Mucosa of descending colon (tissue), 3 donors: ENCODE results near the gene VAT1L. TPM values are rescaled to one million over a fixed set of nuclear protein-coding genes. Genes with fewer than 3 reads are reported as not detected.

Experiments
- ATAC-seq: fragments of 200-7000 bp; cut with Tn5 transposase; one replicate; pipeline ENCODE4 v1.9.1; 2020; ENCODE audit warnings: mild to moderate bottlenecking, moderate library complexity
- DNase-seq, 3 donors: peaks; one replicate each; pipeline ENCODE4 v3.0.0-alpha.2; 2020
- H3K36me3 ChIP-seq: fragments of 200-600 bp; one replicate; pipeline ENCODE4 v1.8.0; 2021; ENCODE audit warnings: low read depth, mild to moderate bottlenecking
- H3K4me1 ChIP-seq: fragments of 200-600 bp; one replicate; pipeline ENCODE4 v1.8.0; 2021; ENCODE audit warnings: low read depth, mild to moderate bottlenecking
- H3K4me3 ChIP-seq: fragments of 200-600 bp; one replicate; pipeline ENCODE4 v1.8.0; 2021; ENCODE audit warnings: mild to moderate bottlenecking
- H3K9me3 ChIP-seq: fragments of 200-600 bp; one replicate; pipeline ENCODE4 v1.8.0; 2021; ENCODE audit warnings: mild to moderate bottlenecking
- CTCF ChIP-seq: fragments of 200-600 bp; IDR thresholded peaks from one replicate; pipeline ENCODE4 v1.8.0; 2022; ENCODE audit warnings: antibody characterized with exemption, mild to moderate bottlenecking
- intact Hi-C, 2 donors: fragments of 100-400 bp; cut with DNase I in 1 of 2; cut with micrococcal nuclease in 1 of 2; formaldehyde crosslinking; loops; one replicate each; pipeline versions ENCODE4 v1.11.0 to v1.11.1; 2022; cut with DNase I, micrococcal nuclease
- total RNA-seq, 3 donors: library from RNA; stranded (reverse); fragmentation: NEBNext Ultra II Directional in 2 of 3; extraction: Animal tissue kit (Norgen Biotek cat#: 25700) in 2 of 3; gene quantifications; one replicate each; pipeline versions ENCODE4 v1.2.1 to v1.2.4, GENCODE V29; 2021 to 2023
- donor health status: DM: no; HTN: no; CAD: no; lungs with moderate emphysema.
- donor health status: DM: no; HTN: no; CAD: no.
- donor health status: DM: no; HTN: yes; CAD: no.

Gene VAT1L
- total RNA-seq, 3 donors from 2014 or later: 0.84 to 8.7 (median 0.84) TPM

GRCh38 chr16:77838597-77839255 is 50.4 kb downstream of the VAT1L start:
- no peak for ATAC-seq
- H3K36me3 ChIP-seq: no peaks in the 10 kb centered on the region
- no peak for TF ChIP-seq CTCF
- H3K4me3 ChIP-seq: no peak overlapping the region
- H3K9me3 ChIP-seq: no peaks in the 10 kb centered on the region
- DNase-seq: no peak
- intact Hi-C loops: no loop called here
- H3K4me1 ChIP-seq: peaks cover 2% of the 10 kb centered on the region

GRCh38 chr16:77840093-77840492 is 51.7 kb downstream of the VAT1L start:
- no peak for TF ChIP-seq CTCF
- H3K4me1 ChIP-seq: peaks cover 2% of the 10 kb centered on the region
- no peaks in the 10 kb centered on the region for H3K36me3 ChIP-seq
- ATAC-seq: peak; percentile 86
- no peaks in the 10 kb centered on the region for H3K9me3 ChIP-seq
- DNase-seq: peak in 1 of 3 donors; percentile 54
- intact Hi-C loops: no loop called here
- no peak overlapping the region for H3K4me3 ChIP-seq

- Histone ChIP-seq H3K4me3 (no peak overlapping the region), H3K4me1 (peaks cover 2% of the 10 kb centered on the region), H3K36me3 (no peaks in the 10 kb centered on the region), H3K9me3 (no peaks in the 10 kb centered on the region)
- intact Hi-C loops: no loop called here
- no peak for TF ChIP-seq CTCF
- DNase-seq (peak in 2 of 3 donors; percentile 36 to 63), ATAC-seq (peak; percentile 87)
Measured at GRCh38 chr16:77840673-77841501, 52.5 kb downstream of the VAT1L start.

- no peak for ATAC-seq
- TF ChIP-seq CTCF: no peak
- intact Hi-C loops: no loop called here
- no peaks in the 10 kb centered on the region for H3K36me3 ChIP-seq
- DNase-seq: no peak
- H3K4me1 ChIP-seq: peaks cover 2% of the 10 kb centered on the region
- H3K9me3 ChIP-seq: no peaks in the 10 kb centered on the region
- H3K4me3 ChIP-seq: no peak overlapping the region
Measured at GRCh38 chr16:77841502-77841763, 53.1 kb downstream of the VAT1L start.

- no peak for DNase-seq
- TF ChIP-seq CTCF: no peak
- intact Hi-C loops: no loop called here
Measured at GRCh38 chr16:77842468-77842867, 54.1 kb downstream of the VAT1L start.

More at GRCh38 chr16:77842468-77842867, 54.1 kb downstream of the VAT1L start:
- H3K4me1 ChIP-seq: peaks cover 2% of the 10 kb centered on the region
- H3K9me3 ChIP-seq: no peaks in the 10 kb centered on the region
- no peaks in the 10 kb centered on the region for H3K36me3 ChIP-seq
- no peak overlapping the region for H3K4me3 ChIP-seq
- no peak for ATAC-seq
